Glomerular visceral epithelial cell (primary cell): ENCODE data around the gene MGAT4A.
"Not testable (repeated sequence)": the region's sequence is repeated elsewhere in the genome, so short reads cannot be mapped to it uniquely, and the experiment has no call there.

ENCODE experiments used
- DNase-seq: peaks from one replicate; pipeline ENCODE4 v3.0.0-alpha.2; 2016; ENCODE audit errors: extremely low spot score

Gene MGAT4A

GRCh38 chr2:98607741-98608115, 123.2 kb downstream of the MGAT4A start:
- no peak for DNase-seq

DNA sequence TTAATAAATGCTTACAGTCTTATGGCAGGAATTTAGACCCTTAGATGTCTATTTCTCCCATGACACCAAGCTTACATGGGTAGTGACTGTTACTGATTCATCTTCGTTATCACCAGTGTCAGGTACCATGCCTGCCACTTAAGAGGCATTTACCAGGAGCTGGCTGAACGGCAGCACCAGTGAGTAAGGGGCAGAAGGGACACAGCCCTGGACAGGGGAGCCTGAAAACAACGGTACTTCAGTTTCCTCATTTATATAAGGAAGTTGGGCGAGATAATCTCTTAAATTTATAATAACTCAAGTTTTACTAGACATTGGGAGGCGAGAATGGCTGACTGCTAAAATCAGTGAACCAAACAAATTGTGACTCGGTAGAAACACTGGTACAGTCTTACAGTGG, 123.8 kb downstream of the MGAT4A start:
- no peak for DNase-seq

- DNase-seq: no peak
Observed at GRCh38 chr2:98606431-98606830, 124.5 kb downstream of the MGAT4A start.

- DNase-seq: no peak
Observed at GRCh38 chr2:98605076-98605475, 125.9 kb downstream of the MGAT4A start.

- DNase-seq: no peak
Observed at GRCh38 chr2:98604547-98604946, 126.4 kb downstream of the MGAT4A start.

DNA sequence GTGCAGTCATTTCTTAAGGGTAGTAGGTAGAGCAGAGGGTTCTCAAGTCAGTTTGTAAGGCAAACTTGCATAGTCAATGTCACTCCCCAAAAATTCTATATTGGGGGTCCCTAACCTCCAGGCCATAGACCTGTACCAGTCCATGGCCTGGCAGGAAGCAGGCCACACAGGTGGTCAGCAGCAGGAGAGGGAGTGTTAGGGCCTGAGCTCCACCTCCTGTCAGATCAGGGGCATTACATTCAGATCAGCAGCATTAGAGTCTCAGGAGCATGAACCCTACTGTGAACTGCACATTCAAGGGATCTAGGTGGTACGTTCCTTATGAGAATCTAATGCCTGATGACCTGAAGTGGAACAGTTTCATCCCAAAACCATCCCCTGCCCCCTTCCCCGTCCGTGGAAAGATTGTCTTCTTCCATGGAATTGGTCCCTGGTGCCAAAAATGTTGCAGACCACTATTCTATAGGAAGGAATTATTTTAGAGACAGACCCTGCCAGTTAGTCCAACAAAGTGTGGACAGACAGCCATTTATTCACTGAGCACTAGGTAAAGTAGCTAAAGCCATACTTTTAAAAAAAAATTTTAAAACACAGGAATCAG, 129.3 kb downstream of the MGAT4A start:
- peak; percentile 63 for DNase-seq

GRCh38 chr2:98598781-98599428, 132.0 kb downstream of the MGAT4A start:
- no peak for DNase-seq

- not testable (repeated sequence) for DNase-seq
Observed at GRCh38 chr2:98594665-98595064, 136.3 kb downstream of the MGAT4A start.

GRCh38 chr2:98592565-98592964, 138.4 kb downstream of the MGAT4A start:
- no peak for DNase-seq

DNA sequence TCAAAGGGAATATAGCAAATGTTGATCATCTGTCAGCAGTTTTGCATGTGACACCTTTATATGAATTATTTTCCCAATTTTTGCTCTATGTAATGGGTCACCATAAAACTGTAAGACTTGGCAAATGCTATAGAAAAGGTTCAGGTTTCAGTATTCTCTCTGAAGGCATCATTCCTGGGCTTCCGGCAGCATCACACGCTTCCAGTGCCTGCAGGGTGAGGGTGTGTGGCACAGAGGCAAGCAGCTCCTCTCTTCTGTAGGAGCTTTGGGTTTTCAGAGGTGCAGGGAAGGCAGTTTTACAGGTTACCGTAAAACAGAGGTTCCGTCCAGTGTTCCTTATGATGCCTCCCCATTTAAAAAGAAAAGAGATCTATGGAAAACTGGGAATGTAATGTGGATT, 141.4 kb downstream of the MGAT4A start:
- DNase-seq: no peak

GRCh38 chr2:98588880-98589431, 142.0 kb downstream of the MGAT4A start:
- no peak for DNase-seq

GRCh38 chr2:98586551-98587140, 144.3 kb downstream of the MGAT4A start:
- DNase-seq: no peak

DNA sequence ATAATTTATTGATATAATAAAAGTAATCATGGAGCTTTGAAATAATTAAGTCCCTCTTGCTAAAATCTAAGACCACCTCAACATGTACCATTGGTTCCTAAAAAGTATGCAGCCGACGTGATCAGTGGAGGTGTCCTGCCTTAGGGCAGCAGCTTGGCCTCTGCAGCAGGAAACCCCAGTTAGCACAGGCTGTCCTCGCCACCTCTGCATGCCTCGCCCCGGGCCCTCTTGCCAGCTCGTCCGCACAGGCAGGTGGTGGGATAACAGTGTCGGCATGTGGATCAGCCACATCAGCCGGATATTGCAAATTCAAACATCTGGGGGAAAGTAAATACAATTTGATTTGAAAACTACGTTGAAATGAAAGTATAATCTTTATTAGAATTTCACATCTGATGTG, 145.5 kb downstream of the MGAT4A start:
- DNase-seq: no peak

DNA sequence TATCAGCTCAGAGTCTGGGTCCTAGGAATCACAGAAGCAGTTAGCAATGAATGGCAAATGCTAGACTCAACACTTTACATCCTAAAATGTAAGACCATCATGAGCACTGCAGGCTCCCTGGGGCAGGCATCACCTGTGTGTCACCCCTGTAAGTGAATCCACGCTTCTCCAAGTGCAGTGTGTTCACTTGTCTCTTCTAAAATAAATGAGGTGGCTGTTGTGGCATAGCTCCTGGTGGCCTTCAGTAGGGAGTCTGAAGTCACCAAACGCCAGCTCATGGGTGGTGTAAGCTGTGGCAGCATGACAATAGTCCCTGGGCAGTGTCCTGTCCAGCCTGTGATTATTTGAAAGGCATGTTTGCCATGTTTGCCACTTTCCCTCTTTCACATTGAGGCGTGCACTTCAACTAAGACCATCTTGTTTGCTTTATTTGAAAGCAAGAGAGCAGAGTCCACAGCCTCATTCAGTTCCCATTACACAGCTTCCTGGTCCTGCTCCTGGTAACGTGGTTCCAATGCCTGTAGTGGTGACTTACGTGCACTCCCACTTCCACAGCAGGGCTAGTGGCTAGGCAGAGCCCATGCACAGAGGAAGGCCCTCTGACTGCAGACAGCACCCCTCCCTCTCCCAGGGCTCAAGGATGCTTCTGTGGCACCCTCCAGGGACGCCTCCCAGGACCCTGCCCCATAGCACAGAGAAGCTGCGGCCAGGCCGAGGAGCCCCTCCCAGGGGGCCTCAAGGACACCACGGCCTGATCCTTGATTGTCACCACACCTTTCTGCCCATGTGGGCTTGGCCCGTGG, 146.9 kb downstream of the MGAT4A start:
- DNase-seq: no peak

DNA sequence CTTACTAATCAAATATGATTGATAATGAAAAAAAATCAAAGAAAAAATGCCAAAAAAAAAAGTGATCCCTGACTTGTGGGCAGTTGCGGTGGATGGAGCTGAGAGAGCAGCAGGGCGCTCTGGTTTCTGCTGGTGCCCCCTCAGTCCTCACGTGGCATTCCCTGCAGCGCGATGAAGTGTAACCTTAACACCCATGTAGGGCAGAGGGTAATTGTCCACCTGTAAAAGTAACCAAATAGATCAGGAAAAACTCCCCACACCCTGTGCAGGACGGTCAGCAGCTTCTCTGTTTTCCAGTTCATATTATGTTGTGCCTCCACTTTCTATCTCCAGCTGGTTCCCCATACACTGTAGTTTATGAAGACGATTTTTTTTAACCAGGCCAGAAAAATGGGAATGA, 147.7 kb downstream of the MGAT4A start:
- DNase-seq: no peak

GRCh38 chr2:98582523-98582922, 148.4 kb downstream of the MGAT4A start:
- DNase-seq: no peak

- no peak for DNase-seq
Observed at GRCh38 chr2:98580656-98581284, 150.2 kb downstream of the MGAT4A start.

DNA sequence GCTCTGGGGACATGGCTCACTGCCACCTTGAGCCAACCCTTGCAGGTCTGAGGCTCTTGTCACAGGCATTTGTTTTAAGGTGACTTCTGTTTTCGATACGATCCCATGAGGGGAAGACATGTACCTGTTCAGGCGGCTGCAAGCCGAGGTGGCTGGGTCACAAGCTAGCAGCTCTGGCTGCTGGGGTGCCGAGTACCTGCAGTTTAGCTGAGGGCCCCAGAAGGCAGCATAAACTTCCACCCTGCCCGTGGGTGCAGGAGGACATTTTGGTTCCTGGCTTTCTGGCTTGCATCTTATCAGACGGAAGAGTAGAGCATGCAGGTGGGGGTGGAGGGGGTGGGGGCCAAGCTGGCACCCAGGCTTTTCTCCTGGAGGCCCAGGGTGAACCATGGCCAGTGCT, 151.0 kb downstream of the MGAT4A start:
- no peak for DNase-seq

GRCh38 chr2:98578231-98578630, 152.7 kb downstream of the MGAT4A start:
- DNase-seq: no peak

DNA sequence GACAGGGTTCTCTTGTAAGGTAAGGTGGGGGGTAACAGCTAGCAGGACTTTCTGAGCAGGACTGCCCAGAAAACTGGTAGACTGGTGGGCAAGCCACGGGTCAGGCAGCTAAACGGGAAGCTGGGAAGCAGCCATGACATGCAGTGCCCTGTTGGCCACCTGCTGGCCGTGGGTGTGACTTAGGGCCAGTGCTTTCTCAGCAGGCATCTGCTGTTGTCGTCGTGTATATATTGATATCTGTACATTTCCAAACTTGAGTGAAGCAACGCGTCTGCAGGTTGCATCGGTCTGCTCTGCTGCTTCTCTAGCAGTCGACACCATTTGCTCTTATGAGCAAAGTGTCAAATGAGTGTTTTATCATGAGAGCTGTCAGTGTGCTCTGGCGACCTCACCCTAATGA, 153.6 kb downstream of the MGAT4A start:
- DNase-seq: no peak

DNA sequence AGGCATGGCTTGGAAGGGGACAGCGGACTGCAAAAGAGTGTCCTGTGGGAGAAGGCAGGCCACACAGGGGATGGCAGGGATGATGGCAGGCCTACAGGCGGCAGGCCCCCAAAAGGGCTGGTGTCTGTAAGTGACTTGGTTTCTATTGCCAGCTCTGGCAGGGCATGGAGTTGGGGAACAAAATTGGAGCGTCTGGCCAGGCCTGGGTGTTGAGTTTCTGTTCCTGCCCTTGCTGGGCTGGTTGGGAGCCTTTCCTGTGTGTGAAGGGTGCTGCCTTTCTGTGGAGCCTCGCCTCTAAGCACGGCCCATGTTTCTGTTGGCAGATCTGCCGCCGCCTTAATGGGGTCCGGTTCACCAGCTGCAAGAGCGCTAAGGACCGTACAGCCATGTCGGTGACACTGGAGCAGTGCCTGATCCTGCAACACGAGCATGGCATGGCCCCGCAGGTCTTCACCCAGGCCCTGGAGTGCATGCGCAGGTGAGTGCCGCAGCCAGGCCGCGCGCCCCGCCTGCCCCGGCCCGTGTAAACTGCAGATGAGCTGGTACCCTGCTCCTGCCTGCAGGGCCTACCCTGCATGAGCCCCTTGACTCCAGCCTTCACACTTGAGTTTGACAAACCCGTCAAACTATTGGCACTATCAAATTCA, 154.1 kb downstream of the MGAT4A start:
- no peak for DNase-seq
